ENCODE measurements around the gene SENP2.

The SENP2 gene

DNA sequence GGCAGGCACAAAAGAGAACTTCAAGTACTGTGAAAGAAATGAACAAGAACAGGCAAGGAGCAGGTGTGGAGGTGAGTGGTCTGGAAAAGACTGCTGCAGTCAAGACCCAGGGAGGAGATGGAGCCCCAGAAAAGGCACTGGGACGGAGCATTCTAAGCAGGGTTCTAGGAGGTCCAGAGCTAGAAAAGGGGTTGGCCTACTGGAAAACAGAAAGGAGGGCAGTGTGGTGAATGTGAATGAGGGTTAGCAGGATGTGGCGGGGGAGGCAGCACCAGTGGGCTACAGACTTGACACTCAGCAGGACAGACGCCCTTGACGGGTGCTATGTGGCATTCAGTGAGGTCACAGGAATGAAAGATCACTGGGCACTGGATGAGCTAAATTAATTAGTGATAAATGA, 75.7 kb downstream of the SENP2 start:
- Mint-ChIP-seq H3K27me3 (ENCODE audit: low read depth) (no peaks in the 10 kb centered on the region), H3K36me3 (ENCODE audit: low read depth) (peaks cover 67% of the 10 kb centered on the region), H3K27ac (peak overlapping the region in 1 of 3 experiments; percentile 52), H3K9me3 (no peaks in the 10 kb centered on the region), H3K4me3 (no peak overlapping the region), H3K4me1 (peaks cover 5% of the 10 kb centered on the region)
- TF ChIP-seq, protein P1, sequence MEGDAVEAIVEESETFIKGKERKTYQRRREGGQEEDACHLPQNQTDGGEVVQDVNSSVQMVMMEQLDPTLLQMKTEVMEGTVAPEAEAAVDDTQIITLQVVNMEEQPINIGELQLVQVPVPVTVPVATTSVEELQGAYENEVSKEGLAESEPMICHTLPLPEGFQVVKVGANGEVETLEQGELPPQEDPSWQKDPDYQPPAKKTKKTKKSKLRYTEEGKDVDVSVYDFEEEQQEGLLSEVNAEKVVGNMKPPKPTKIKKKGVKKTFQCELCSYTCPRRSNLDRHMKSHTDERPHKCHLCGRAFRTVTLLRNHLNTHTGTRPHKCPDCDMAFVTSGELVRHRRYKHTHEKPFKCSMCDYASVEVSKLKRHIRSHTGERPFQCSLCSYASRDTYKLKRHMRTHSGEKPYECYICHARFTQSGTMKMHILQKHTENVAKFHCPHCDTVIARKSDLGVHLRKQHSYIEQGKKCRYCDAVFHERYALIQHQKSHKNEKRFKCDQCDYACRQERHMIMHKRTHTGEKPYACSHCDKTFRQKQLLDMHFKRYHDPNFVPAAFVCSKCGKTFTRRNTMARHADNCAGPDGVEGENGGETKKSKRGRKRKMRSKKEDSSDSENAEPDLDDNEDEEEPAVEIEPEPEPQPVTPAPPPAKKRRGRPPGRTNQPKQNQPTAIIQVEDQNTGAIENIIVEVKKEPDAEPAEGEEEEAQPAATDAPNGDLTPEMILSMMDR (IDR thresholded peaks at IDR 0.05; ENCODE audit: unreplicated experiment in 3 of 3), result no peak

DNA sequence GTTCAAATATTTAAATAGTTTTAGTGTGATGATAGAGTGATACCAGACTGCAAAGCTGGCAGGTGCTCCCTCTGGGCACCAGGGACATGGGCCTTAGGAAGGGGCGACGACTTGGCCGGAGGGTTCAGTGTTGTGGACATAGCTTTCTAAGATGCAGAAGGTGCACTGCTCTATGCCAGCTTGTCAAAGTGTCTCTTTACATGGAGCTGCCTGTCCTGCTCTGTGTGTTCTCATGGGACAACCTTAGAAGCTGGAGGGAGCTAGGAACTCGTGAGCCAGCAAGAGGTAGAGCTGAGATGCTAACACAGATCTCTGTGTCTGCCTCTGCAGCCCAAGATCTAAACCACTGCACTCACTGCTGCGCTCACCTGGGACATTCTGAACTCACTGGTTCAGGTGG, 77.8 kb downstream of the SENP2 start:
- TF ChIP-seq, protein P1 (IDR thresholded peaks at IDR 0.05; ENCODE audit: unreplicated experiment in 3 of 3), result no peak
- Mint-ChIP-seq H3K27ac (no peak overlapping the region), H3K27me3 (ENCODE audit: low read depth) (no peaks in the 10 kb centered on the region), H3K4me3 (no peak overlapping the region), H3K36me3 (ENCODE audit: low read depth) (peaks cover 67% of the 10 kb centered on the region), H3K9me3 (no peaks in the 10 kb centered on the region), H3K4me1 (peaks cover 5% of the 10 kb centered on the region)

DNA sequence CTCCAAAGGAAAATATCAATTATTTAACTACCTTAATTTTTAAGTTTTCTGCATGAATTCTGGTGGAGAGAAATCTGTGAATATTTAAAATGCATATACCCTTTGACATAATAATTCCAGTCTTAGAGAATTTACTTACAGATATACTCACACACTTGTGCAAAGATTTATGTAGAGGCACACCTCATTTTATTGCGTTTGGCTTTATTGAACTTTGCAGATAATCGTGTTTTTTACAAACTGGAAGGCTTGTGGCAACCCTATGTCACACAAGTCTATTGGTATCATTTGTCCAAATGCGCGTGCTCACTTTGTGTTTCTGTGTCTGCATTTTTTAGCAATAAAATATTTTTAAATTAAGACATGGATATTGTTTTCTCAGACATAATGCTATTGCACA, 81.5 kb downstream of the SENP2 start:
- Mint-ChIP-seq H3K27me3 (ENCODE audit: low read depth) (no peaks in the 10 kb centered on the region), H3K27ac (no peak overlapping the region), H3K4me1 (no peaks in the 10 kb centered on the region), H3K9me3 (no peaks in the 10 kb centered on the region), H3K36me3 (ENCODE audit: low read depth) (peaks cover 78% of the 10 kb centered on the region), H3K4me3 (no peak overlapping the region)
- TF ChIP-seq, protein P1 (IDR thresholded peaks at IDR 0.05; ENCODE audit: unreplicated experiment in 3 of 3), result no peak

DNA sequence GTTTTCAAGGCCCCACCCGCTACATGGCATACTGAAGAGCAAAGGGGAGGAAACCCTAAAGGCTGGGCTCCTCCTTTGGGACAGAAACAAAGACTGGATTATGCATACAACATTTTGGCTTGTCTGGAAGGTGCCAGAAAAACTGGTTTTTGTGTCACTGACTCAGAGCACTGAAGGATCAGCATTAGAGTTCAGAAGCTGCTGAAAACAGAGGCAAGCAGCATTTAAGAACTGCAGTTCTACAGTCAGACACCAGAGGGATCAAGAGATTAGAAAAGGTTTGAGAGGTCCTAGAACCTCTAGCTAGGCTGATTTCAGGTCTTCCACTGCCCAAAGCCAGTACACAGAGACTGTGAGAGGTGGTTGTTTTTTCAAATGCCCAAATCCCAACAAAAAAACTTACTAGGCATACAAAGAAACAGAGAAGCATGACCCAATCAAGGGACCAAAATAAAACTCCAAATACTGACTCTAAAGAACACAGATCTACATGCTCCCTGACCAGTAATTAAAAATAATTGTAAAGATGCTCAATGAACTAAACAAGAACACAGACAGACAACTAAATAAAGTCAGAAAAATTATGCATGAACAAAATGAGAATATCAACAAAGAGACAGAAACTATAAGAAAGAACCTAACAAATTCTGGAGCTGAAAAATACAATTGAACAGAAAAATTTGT, 91.2 kb downstream of the SENP2 start:
- H3K27ac Mint-ChIP-seq, result peak overlapping the region in 1 of 3 experiments; percentile 11
- peaks cover 8% of the 10 kb centered on the region for H3K9me3 Mint-ChIP-seq
- H3K27me3 Mint-ChIP-seq (ENCODE audit: low read depth), result no peaks in the 10 kb centered on the region
- H3K4me1 Mint-ChIP-seq, result peaks cover 6% of the 10 kb centered on the region
- TF ChIP-seq, protein P1 (IDR thresholded peaks at IDR 0.05; ENCODE audit: unreplicated experiment in 3 of 3), result peak; percentile 63 to 65 (median 63)
- no peak overlapping the region for H3K4me3 Mint-ChIP-seq
- H3K36me3 Mint-ChIP-seq (ENCODE audit: low read depth), result peaks cover 89% of the 10 kb centered on the region

DNA sequence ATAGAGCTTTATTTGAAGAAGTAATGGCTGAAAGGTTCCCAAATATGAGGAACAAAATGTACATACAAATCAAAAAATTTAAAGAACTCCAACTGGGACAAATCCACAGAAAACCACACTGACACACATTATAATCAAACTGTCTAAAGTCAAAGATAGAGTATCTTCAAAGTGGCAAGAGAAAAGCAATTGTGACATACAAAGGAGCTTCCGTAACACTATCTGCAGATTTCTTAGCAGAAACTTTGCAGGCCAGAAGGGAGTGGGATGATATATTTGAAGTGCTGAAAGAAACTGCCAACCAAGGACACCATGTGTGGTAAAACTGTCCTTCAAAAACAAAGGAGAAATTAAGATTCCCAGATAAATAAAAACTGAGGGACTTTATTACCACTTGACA, 91.9 kb downstream of the SENP2 start:
- Mint-ChIP-seq H3K9me3 (peaks cover 13% of the 10 kb centered on the region), H3K27me3 (ENCODE audit: low read depth) (no peaks in the 10 kb centered on the region), H3K36me3 (ENCODE audit: low read depth) (peaks cover 89% of the 10 kb centered on the region), H3K27ac (no peak overlapping the region), H3K4me3 (no peak overlapping the region), H3K4me1 (peaks cover 6% of the 10 kb centered on the region)
- TF ChIP-seq, protein P1 (IDR thresholded peaks at IDR 0.05; ENCODE audit: unreplicated experiment in 3 of 3), result no peak

DNA sequence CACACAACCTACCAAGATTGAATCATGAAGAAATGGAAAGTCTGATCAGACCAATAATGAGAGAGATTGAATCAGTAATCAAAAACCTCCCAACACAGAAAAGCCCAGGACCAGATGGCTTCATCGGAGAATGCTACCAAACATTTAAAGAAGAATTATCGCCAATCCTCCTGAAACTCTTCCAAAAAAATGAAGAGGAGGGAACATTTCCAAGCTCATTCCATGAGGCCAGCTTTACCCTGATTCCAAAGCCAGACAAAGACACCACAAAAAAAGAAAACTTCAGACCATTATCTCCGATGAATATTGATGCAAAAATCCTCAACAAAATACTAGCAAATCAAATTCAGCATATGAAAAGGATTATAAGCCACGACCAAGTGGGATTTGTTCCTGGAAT, 94.1 kb downstream of the SENP2 start:
- no peak overlapping the region for H3K4me3 Mint-ChIP-seq
- H3K4me1 Mint-ChIP-seq, result peaks cover 6% of the 10 kb centered on the region
- peaks cover 90% of the 10 kb centered on the region for H3K36me3 Mint-ChIP-seq (ENCODE audit: low read depth)

More for the DNA sequence above, 94.1 kb downstream of the SENP2 start:
- no peaks in the 10 kb centered on the region for H3K27me3 Mint-ChIP-seq (ENCODE audit: low read depth)
- H3K9me3 Mint-ChIP-seq, result peaks cover 13% of the 10 kb centered on the region
- H3K27ac Mint-ChIP-seq, result peak overlapping the region in 1 of 3 experiments; percentile 28
- TF ChIP-seq, protein P1 (IDR thresholded peaks at IDR 0.05; ENCODE audit: unreplicated experiment in 3 of 3), result no peak
